HTR-8/SVneo (cell line): ENCODE data around the gene P2RX4.
"Not testable (repeated sequence)": the region's sequence is repeated elsewhere in the genome, so short reads cannot be mapped to it uniquely, and the experiment has no call there.

ENCODE experiments used
- DNase-seq: peaks from one replicate; pipeline ENCODE4 v3.0.0; 2011; ENCODE audit warnings: low spot score, mixed read lengths; ENCODE audit not compliant: insufficient read length
- FAIRE-seq: peaks from 2 replicates; lab custom pipeline; 2011; peaks lifted over from hg19 to GRCh38; lab: Jason Lieb, UNC

Gene P2RX4

DNA sequence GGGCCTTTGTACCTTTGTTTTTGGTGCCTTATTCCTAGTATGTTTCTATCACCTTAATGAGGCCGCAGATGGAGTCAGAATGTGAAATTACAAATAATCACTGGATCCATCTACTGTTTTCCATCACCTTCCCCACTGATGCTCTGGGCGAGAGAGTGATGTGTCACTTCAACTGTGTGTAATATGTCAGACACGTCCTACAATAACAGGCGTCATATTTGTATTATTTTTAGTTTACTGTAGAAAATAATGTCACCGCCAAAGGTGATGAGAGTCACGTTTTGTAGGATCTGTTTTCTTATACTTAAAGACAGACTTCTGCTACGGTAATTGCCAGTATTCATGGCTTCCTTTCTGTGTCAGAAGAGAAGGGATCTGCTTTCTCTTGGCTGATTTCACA, 22.4 kb upstream of the P2RX4 start:
- no peak for FAIRE-seq
- DNase-seq = no peak

- DNase-seq (no peak), FAIRE-seq (no peak)
These were observed 21.7 kb upstream of the P2RX4 start for GRCh38 chr12:121188227-121188626.

- DNase-seq (no peak), FAIRE-seq (no peak)
These were observed 20.8 kb upstream of the P2RX4 start for GRCh38 chr12:121189131-121189530.

GRCh38 chr12:121189619-121190155, 20.2 kb upstream of the P2RX4 start:
- DNase-seq (no peak), FAIRE-seq (no peak)

DNA sequence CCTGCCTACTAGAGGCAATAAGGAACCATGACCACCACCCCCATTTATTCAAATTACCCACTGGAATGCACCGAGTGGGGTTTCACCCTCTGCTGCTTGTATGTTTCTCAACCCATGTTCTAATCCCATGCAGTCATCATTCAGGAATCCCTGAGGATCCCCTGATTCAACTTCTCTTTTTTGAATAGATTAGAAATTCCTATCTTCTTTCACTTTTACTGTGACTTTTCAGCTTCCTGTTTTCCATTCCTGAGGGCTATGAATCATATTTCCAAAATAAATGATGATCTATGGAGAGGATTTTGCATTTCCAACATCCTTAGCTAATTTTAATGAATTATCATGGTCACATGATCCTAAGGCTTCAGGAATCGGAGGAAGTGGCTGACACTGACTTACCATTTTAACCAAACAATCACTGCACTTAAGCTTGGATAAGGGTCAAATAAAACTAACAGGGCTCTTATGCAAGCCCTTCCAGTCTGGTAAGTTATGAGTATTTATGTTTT, 19.4 kb upstream of the P2RX4 start:
- peak; percentile 80 for DNase-seq

DNA sequence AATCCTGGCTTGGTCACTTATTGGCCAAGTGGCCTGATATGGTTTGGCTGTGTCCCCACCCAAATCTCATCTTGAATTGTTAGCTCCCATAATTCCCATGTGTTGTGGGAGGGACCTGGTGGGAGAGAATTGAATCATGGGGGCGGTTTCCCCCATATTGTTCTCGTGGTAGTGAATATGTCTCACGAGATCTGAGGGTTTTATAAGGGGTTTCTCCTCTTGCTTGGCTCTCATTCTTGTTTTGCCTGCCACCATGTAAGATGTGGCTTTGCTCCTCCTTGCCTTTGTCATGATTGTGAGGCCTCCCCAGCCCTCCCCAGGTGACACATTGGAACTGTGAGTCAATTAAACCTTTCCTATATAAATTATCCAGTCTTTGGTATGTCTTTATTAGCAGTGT, 18.8 kb upstream of the P2RX4 start:
- FAIRE-seq (no peak), DNase-seq (no peak)

More for the DNA sequence above, 19.4 kb upstream of the P2RX4 start:
- FAIRE-seq = no peak

DNA sequence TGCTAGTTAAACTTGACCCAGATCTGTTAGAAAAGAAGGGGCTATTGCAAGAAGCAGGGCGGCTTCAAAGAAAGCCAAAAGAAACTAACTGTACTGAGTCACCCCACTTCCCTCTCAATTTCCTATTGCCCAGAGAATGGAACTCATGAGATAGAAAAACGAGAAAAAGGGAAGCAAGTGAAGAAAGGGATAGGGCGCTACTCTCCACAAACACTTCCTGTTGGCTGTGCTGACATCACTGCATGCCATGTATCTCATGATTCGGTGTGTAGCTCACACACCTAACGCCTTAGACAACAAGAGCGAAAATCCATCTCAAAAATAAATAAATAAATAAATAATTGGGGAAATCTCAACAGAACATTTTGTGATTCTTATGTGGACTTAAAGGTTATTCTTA, 13.0 kb upstream of the P2RX4 start:
- DNase-seq (no peak), FAIRE-seq (no peak)

GRCh38 chr12:121198949-121199348, 11.0 kb upstream of the P2RX4 start:
- FAIRE-seq = no peak
- DNase-seq = no peak

DNA sequence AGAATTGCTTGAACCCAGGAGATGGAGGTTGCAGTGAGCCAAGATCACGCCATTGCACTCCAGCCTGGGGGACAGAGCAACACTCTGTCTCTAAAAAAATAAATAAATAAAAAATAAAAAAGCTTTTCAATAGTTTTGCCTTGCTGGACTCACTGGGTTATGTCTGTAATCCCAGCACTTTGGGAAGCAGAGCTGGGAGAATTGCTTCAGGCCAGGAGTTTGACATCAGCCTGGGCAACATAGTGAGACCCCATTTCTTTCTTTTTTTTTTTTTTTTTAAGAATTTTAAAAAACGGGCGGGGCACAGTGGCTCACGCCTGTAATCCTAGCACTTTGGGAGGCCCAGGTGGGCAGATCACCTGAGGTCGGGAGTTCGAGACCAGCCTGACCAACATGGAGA, 8.8 kb upstream of the P2RX4 start:
- DNase-seq, FAIRE-seq: not testable (repeated sequence)

GRCh38 chr12:121202407-121203355, 7.2 kb upstream of the P2RX4 start:
- no peak for FAIRE-seq
- DNase-seq = no peak

GRCh38 chr12:121203482-121203881, 6.4 kb upstream of the P2RX4 start:
- DNase-seq = no peak
- FAIRE-seq = no peak

GRCh38 chr12:121205491-121205890, 4.4 kb upstream of the P2RX4 start:
- DNase-seq (no peak), FAIRE-seq (no peak)

- not testable (repeated sequence) for DNase-seq, FAIRE-seq
These were observed 1.4 kb upstream of the P2RX4 start for GRCh38 chr12:121208571-121208970.

GRCh38 chr12:121209221-121209620, 708 bp upstream of the P2RX4 start:
- DNase-seq (no peak), FAIRE-seq (no peak)

DNA sequence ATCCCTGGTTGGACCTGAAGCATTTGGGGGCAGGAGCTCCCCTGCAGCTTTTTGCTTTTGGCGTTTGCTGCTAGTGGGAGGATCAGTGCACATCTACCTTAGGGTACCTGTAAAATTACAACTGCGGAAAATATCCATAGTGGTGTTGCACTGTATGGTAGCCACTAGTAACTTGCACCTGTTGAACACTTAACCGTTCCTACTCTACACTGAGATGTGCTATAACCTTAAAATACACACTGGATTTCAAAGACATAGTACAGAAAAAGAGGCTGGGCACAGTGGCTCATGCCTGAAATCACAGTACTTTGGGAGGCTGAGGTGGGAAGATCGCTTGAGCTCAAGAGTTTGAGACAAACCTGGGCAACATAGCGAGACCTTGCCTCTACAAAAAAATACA, 2.9 kb downstream of the P2RX4 start:
- DNase-seq = no peak
- FAIRE-seq = no peak

- no peak for DNase-seq
- FAIRE-seq = no peak
These were observed 4.3 kb downstream of the P2RX4 start for GRCh38 chr12:121214166-121214777.

DNA sequence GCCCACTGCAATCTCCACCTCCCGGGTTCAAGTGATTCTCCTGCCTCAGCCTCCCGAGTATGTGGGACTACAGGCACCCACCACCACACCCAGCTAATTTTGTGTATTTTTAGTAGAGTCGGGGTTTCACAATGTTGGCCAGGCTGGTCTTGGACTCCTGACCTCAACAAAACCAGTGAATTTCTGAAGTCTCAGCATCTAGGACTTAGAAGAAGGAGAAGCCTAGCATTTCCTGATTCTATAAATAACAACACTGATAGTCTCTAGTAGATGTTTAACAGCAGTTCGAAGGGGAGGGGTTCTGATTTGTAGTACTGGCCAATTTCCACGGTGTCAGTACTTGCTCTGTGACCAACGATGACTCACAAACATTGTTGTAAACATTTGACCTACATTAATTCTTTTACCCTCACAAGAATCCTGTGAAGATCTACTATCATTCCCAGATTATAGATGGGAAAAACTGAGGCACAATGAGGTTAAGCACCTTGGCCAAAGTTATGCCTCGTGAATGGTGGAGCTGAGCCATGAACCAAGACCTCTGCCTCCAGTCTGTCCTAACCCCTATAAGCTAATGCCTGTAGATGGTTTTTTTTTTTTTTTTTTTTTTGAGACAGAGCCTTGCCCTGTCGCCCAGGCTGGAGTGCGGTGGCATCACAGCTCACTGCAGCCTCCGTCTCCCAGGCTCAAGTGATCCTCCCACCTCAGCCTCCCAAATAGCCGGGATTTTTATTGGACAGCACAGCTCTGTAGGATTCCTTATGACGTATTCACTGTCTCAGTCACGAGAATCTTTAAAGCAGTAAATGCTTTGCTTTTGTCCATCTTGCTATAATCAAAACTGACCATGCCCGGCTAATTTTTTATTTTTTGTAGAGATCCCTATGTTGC, 5.2 kb downstream of the P2RX4 start:
- DNase-seq (peak; percentile 64), FAIRE-seq (no peak)

DNA sequence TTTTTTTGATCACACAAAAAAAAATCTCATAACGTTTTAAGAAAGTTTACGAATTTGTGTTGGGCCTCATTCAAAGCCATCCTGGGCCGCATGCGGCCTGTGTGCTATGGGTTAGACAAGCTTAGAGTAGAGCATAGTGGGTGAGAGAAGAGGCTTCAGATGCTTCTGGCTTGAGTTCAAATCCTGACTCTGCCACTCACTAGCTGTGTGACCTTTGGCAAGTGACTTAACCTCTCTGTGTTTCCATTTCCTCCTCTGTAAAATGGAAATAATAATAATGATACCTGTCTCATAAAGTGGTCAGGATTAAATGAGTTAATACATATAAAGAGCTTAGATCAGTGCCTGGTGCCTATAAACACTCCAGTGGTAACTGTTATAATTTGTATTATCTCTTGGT, 6.2 kb downstream of the P2RX4 start:
- DNase-seq (no peak), FAIRE-seq (no peak)

- FAIRE-seq (no peak), DNase-seq (no peak)
These were observed 7.1 kb downstream of the P2RX4 start for GRCh38 chr12:121217063-121217462.

- FAIRE-seq (no peak), DNase-seq (no peak)
These were observed 7.8 kb downstream of the P2RX4 start for GRCh38 chr12:121217761-121218160.
